H1 (cell line): ENCODE data around the gene RALGDS. TPM values are rescaled to one million over a fixed set of nuclear protein-coding genes. Genes with fewer than 3 reads are reported as not detected.

ENCODE experiments used
- CTCF ChIA-PET: fragments of 300-600 bp; sonication (Branson Sonifier 250); formaldehyde crosslinking; loops from one replicate; lab custom pipeline; 2021; ENCODE audit not compliant: partially characterized antibody; lab: Charles Lee
- POLR2A ChIA-PET: fragments of 300-600 bp; sonication (Branson Sonifier 250); formaldehyde crosslinking; loops from one replicate; lab custom pipeline; 2021; ENCODE audit warnings: inconsistent platforms; ENCODE audit not compliant: partially characterized antibody; lab: Charles Lee
- DNase-seq, 2 experiments: peaks; one replicate each; pipeline versions ENCODE4 v3.0.0 to v3.0.0-alpha.2; 2010 to 2022; ENCODE audit warnings: low spot score in 2 of 2, low read depth in 1 of 2, mixed read lengths in 1 of 2
- FAIRE-seq: peaks from 2 replicates; lab custom pipeline; 2011; peaks lifted over from hg19 to GRCh38; lab: Jason Lieb, UNC
- H2AFZ ChIP-seq: 2 replicates; pipeline ENCODE4 v1.8.1; 2012; ENCODE audit warnings: low read length, inconsistent platforms
- H2AK5ac ChIP-seq: 2 replicates; pipeline ENCODE4 v1.6.1; 2013; ENCODE audit warnings: low read depth, low read length
- H2BK120ac ChIP-seq: replicated peaks from 2 replicates; pipeline ENCODE3; 2013; ENCODE audit warnings: low read depth, low read length, inconsistent platforms
- H2BK12ac ChIP-seq: 2 replicates; pipeline ENCODE4 v1.6.1; 2013; ENCODE audit warnings: low read depth, low read length
- H2BK15ac ChIP-seq: 2 replicates; pipeline ENCODE4 v1.6.1; 2013; ENCODE audit warnings: low read length
- H2BK20ac ChIP-seq: 2 replicates; pipeline ENCODE4 v1.6.1; 2013; ENCODE audit warnings: low read length
- H2BK5ac ChIP-seq: 2 replicates; pipeline ENCODE4 v1.6.1; 2013; ENCODE audit warnings: low read depth, low read length
- H3K14ac ChIP-seq: 2 replicates; pipeline ENCODE4 v1.6.1; 2013; ENCODE audit warnings: inconsistent platforms; ENCODE audit not compliant: insufficient read length
- H3K18ac ChIP-seq: 2 replicates; pipeline ENCODE4 v1.6.1; 2013; ENCODE audit warnings: low read length; ENCODE audit errors: extremely low read depth
- H3K23ac ChIP-seq: 2 replicates; pipeline ENCODE4 v1.6.1; 2013; ENCODE audit warnings: inconsistent platforms; ENCODE audit not compliant: insufficient read length
- H3K23me2 ChIP-seq: 2 replicates; pipeline ENCODE4 v1.6.1; 2013; ENCODE audit warnings: low read depth, low read length
- H3K27ac ChIP-seq: 2 replicates; pipeline ENCODE4 v1.6.1; 2011; ENCODE audit warnings: low read depth, low read length, inconsistent platforms
- H3K27me3 ChIP-seq, 4 experiments: replicated peaks in 1 of 4; 1 replicate in 1 of 4; 2 replicates in 3 of 4; pipeline versions ENCODE4 v1.6.1 to v1.8.1; 2011 to 2013; ENCODE audit warnings: low read length in 3 of 4, mild to moderate bottlenecking in 3 of 4, inconsistent platforms in 2 of 4, mixed read lengths in 2 of 4, moderate library complexity in 1 of 4; ENCODE audit not compliant: control insufficient read depth in 3 of 4, insufficient read depth in 3 of 4; ENCODE audit errors: extremely low read depth in 1 of 4
- H3K36me3 ChIP-seq, 4 experiments: 2 replicates each; pipeline versions ENCODE4 v1.6.1 to v1.8.1; 2011 to 2013; ENCODE audit warnings: mild to moderate bottlenecking in 4 of 4, low read length in 3 of 4, moderate library complexity in 2 of 4, control low read depth in 1 of 4, inconsistent platforms in 1 of 4; ENCODE audit not compliant: insufficient read depth in 4 of 4, control insufficient read depth in 2 of 4
- H3K4ac ChIP-seq: replicated peaks from 2 replicates; pipeline ENCODE3; 2013; ENCODE audit warnings: low read length, low read depth, mixed read lengths, inconsistent platforms; ENCODE audit not compliant: insufficient read length
- H3K4me1 ChIP-seq, 4 experiments: replicated peaks in 1 of 4; 1 replicate in 1 of 4; 2 replicates in 3 of 4; pipeline versions ENCODE4 v1.6.1 to v1.8.1; 2011 to 2013; ENCODE audit warnings: low read length in 3 of 4, inconsistent platforms in 2 of 4, mixed read lengths in 1 of 4; ENCODE audit not compliant: insufficient read depth in 4 of 4, control insufficient read depth in 3 of 4
- H3K4me2 ChIP-seq, 2 experiments: 2 replicates each; pipeline versions ENCODE4 v1.6.1 to v1.8.1; 2011 to 2013; ENCODE audit warnings: low read depth in 2 of 2, low read length in 2 of 2, control low read depth in 1 of 2, inconsistent platforms in 1 of 2, mild to moderate bottlenecking in 1 of 2; ENCODE audit not compliant: insufficient read depth in 1 of 2
- H3K4me3 ChIP-seq, 4 experiments: fragments of 200-600, 300-600 bp in 1 of 4; sonication (generic), shearing (Covaris generic), sonication (Bioruptor Twin) in 1 of 4; 2 replicates each; pipeline versions ENCODE4 v1.5.1 to v1.8.1; 2011 to 2016; ENCODE audit warnings: low read length in 4 of 4, low read depth in 3 of 4, control low read depth in 2 of 4, inconsistent platforms in 2 of 4, mild to moderate bottlenecking in 2 of 4, mixed read lengths in 1 of 4, moderate library complexity in 1 of 4; ENCODE audit not compliant: insufficient read depth in 2 of 4; ENCODE audit errors: extremely low read depth in 1 of 4
- H3K56ac ChIP-seq: replicated peaks from 2 replicates; pipeline ENCODE3; 2013; ENCODE audit warnings: low read depth, mild to moderate bottlenecking, mixed read lengths, low read length, inconsistent platforms; ENCODE audit not compliant: insufficient read length
- H3K79me1 ChIP-seq: 2 replicates; pipeline ENCODE4 v1.6.1; 2013; ENCODE audit warnings: low read depth, low read length, control low read depth
- H3K79me2 ChIP-seq, 2 experiments: 2 replicates each; pipeline versions ENCODE4 v1.6.1 to v1.8.1; 2012 to 2013; ENCODE audit warnings: low read length in 2 of 2, mild to moderate bottlenecking in 2 of 2, inconsistent platforms in 1 of 2; ENCODE audit not compliant: insufficient read depth in 2 of 2, control insufficient read depth in 1 of 2
- H3K9ac ChIP-seq, 4 experiments: replicated peaks in 1 of 4; 1 replicate in 1 of 4; 2 replicates in 3 of 4; pipeline versions ENCODE4 v1.6.1 to v1.8.1; 2011 to 2013; ENCODE audit warnings: low read depth in 3 of 4, low read length in 3 of 4, control low read depth in 2 of 4, mild to moderate bottlenecking in 2 of 4, moderate library complexity in 2 of 4, inconsistent platforms in 1 of 4; ENCODE audit errors: extremely low read depth in 1 of 4
- H3K9me3 ChIP-seq, 2 experiments: 2 replicates each; pipeline versions ENCODE4 v1.6.1 to v1.8.1; 2012 to 2013; ENCODE audit warnings: mild to moderate bottlenecking in 2 of 2, moderate library complexity in 2 of 2, control low read depth in 1 of 2, inconsistent platforms in 1 of 2, low read depth in 1 of 2, low read length in 1 of 2, mixed read lengths in 1 of 2; ENCODE audit not compliant: insufficient read depth in 2 of 2
- H4K20me1 ChIP-seq, 2 experiments: replicated peaks in 1 of 2; 2 replicates each; pipeline versions ENCODE3 to v1.8.1; 2011 to 2013; ENCODE audit warnings: inconsistent platforms in 2 of 2, low read length in 2 of 2, mild to moderate bottlenecking in 1 of 2; ENCODE audit not compliant: insufficient read depth in 2 of 2, control insufficient read depth in 1 of 2
- H4K5ac ChIP-seq: 2 replicates; pipeline ENCODE4 v1.6.1; 2013; ENCODE audit warnings: low read length, low read depth, mixed read lengths, inconsistent platforms; ENCODE audit not compliant: insufficient read length
- H4K8ac ChIP-seq: 2 replicates; pipeline ENCODE4 v1.8.0; 2013; ENCODE audit warnings: mild to moderate bottlenecking, moderate library complexity, low read length, inconsistent platforms; ENCODE audit not compliant: insufficient read depth; ENCODE audit errors: extremely low read depth
- H4K91ac ChIP-seq: replicated peaks from 2 replicates; pipeline ENCODE3; 2013; ENCODE audit warnings: low read length, mixed read lengths, inconsistent platforms; ENCODE audit not compliant: insufficient read length
- ATF2 ChIP-seq: IDR thresholded peaks from 2 replicates; pipeline ENCODE4 v1.6.1; 2012; ENCODE audit warnings: low read length, inconsistent platforms
- E2F6 ChIP-seq: IDR thresholded peaks from 2 replicates; pipeline ENCODE4 v1.6.1; 2012; ENCODE audit warnings: inconsistent platforms
- JUND ChIP-seq: IDR thresholded peaks from 2 replicates; pipeline ENCODE4 v1.6.1; 2011; ENCODE audit warnings: mild to moderate bottlenecking, improper control_type of control experiment, low read length
- RFX5 ChIP-seq: IDR thresholded peaks from 2 replicates; pipeline ENCODE4 v1.6.1; 2011; ENCODE audit warnings: low read depth, low read length, improper control_type of control experiment, borderline replicate concordance
- SUZ12 ChIP-seq: fragments of 200-600 bp; sonication (generic); IDR thresholded peaks from 2 replicates; pipeline ENCODE4 v1.6.1; 2012; ENCODE audit warnings: mild to moderate bottlenecking, inconsistent platforms, low read length, moderate library complexity, mixed read lengths
- WGBS, 2 experiments: shearing (Covaris generic) in 1 of 2; methylation state at CpG; one replicate each; pipeline versions ENCODE4 v1.1.6 to v1.1.7; 2013 to 2015; ENCODE audit warnings: low lambda C conversion rate in 2 of 2, mixed read lengths in 2 of 2, inconsistent platforms in 1 of 2, low coverage in 1 of 2, missing lambda C conversion rate in 1 of 2; ENCODE audit not compliant: insufficient replicate concordance in 2 of 2, insufficient coverage in 1 of 2, insufficient read length in 1 of 2; ENCODE audit errors: extremely low coverage in 1 of 2, missing lambda C conversion rate in 1 of 2; 5-methylcytosine and 5-hydroxymethylcytosine counted together
- polyA plus RNA-seq, 7 experiments: library from polyadenylated mRNA; depleted of rRNA in 3 of 7; stranded (reverse) in 5 of 7; unstranded in 2 of 7; fragments of >200 nt in 5 of 7; fragments of 200-250 nt in 2 of 7; gene quantifications; 1 replicate in 5 of 7; 2 replicates in 1 of 7; 4 replicates in 1 of 7; pipeline versions ENCODE4 v1.2.1 to v1.2.3, GENCODE V29; 2011 to 2013; ENCODE audit warnings: missing spikeins in 2 of 7, mixed read lengths in 2 of 7
- total RNA-seq: library from RNA; stranded (reverse); fragmentation: NEBNext Ultra II Directional; extraction: Animal tissue kit (Norgen Biotek cat#: 25700); gene quantifications from 2 replicates; pipeline ENCODE4 v1.2.1, GENCODE V29; 2021

RALGDS gene
- total and polyA plus RNA-seq, 2 of the 8 experiments (the other 6 are each of a cell fraction or from before 2014, with no cell fraction given) = 14.5 to 25.5 TPM

- H3K4me1 ChIP-seq = peaks cover 0 to 21% (median 12%) of the 10 kb centered on the region in 4 experiments; a peak in 5 of 7 replicates
Observed at GRCh38 chr9:133143639-133144141, 22.6 kb upstream of the RALGDS start.

More at GRCh38 chr9:133143639-133144141, 22.6 kb upstream of the RALGDS start:
- no peak overlapping the region for H3K14ac ChIP-seq
- H3K36me3 ChIP-seq = no peaks in the 10 kb centered on the region
- H2BK20ac ChIP-seq = no peak overlapping the region
- H3K27me3 ChIP-seq = peaks cover 0 to 11% (median 0%) of the 10 kb centered on the region in 4 experiments; a peak in 2 of 7 replicates
- H2AK5ac ChIP-seq = no peak overlapping the region
- peak overlapping the region in 2 of 4 experiments; percentile 39 to 60; a peak in 3 of 8 replicates for H3K4me3 ChIP-seq
- 88% methylated on average over 13 of the region's 13 CpGs; no CpG with 5 or more reads in 1 of the 2 experiments for WGBS, 2 experiments
- H3K9ac ChIP-seq = 0 out of 7 replicates have a peak overlapping the region, but pooled peaks of 1 of the 4 experiments have one; percentile 57
- H3K79me1 ChIP-seq = peaks cover 9% of the 10 kb centered on the region
- no peak overlapping the region; the same call in 1 of the 2 replicates for H3K18ac ChIP-seq
- DNase-seq (no peak), FAIRE-seq (no peak)
- H3K4ac ChIP-seq = no peak overlapping the region
- peak overlapping the region; percentile 49; the same call in 1 of the 2 replicates for H2BK5ac ChIP-seq
- H3K23me2 ChIP-seq = peaks cover 7% of the 10 kb centered on the region
- H2BK12ac ChIP-seq = no peak overlapping the region
- H3K9me3 ChIP-seq = no peaks in the 10 kb centered on the region
- H3K27ac ChIP-seq = no peak overlapping the region
- peaks cover 23 to 44% of the 10 kb centered on the region in 2 experiments for H4K20me1 ChIP-seq
- no peak for TF ChIP-seq SUZ12
- no peak for TF ChIP-seq JUND
- TF ChIP-seq E2F6 = no peak
- no peak for TF ChIP-seq RFX5
- TF ChIP-seq ATF2 = no peak
- no peak overlapping the region for H2BK15ac ChIP-seq
- peak overlapping the region; percentile 96 for H4K8ac ChIP-seq
- H4K5ac ChIP-seq = no peak overlapping the region
- H3K79me2 ChIP-seq = peaks cover 0 to 3% of the 10 kb centered on the region in 2 experiments; a peak in 1 of 4 replicates
- H4K91ac ChIP-seq = peak overlapping the region; percentile 88
- POLR2A ChIA-PET = interaction anchor here (0.9 to 1.3 kb wide), 5 partner anchors 8 to 120 kb away, joined by 3 to 6 read pairs (median 4); no protein-coding TSS in a partner anchor
- peak overlapping the region; percentile 0 to 77; a peak in 3 of 4 replicates for H3K4me2 ChIP-seq
- H3K56ac ChIP-seq = no peak overlapping the region
- H3K23ac ChIP-seq = no peak overlapping the region
- H2AFZ ChIP-seq = no peak overlapping the region
- H2BK120ac ChIP-seq = no peak overlapping the region
- CTCF ChIA-PET = interaction anchor here (0.5 to 11.7 kb wide), 26 partner anchors 8 to 342 kb away, joined by 3 to 337 read pairs (median 4); partner anchors contain the start of gene GTF3C5
